DOHH2 (cell line): ENCODE measurements around the gene S100A16.

Experiments used
- CTCF ChIP-seq: fragments of 200-600 bp; sonication (generic); IDR thresholded peaks from one replicate; pipeline ENCODE4 v1.5.1; 2014; ENCODE audit warnings: antibody characterized with exemption, mild to moderate bottlenecking, low read depth, low read length; ENCODE audit not compliant: poor library complexity, severe bottlenecking
- EZH2phosphoT487 ChIP-seq: fragments of 200-600 bp; sonication (generic); IDR thresholded peaks from 2 replicates; pipeline ENCODE4 v1.6.1; 2017; ENCODE audit warnings: borderline replicate concordance, mild to moderate bottlenecking, antibody characterized with exemption, low read length, moderate library complexity, mixed read lengths

- TF ChIP-seq CTCF (no peak), EZH2phosphoT487 (no peak)
These were observed 27.9 kb upstream of the S100A16 start for GRCh38 chr1:153640861-153641260.
